GM12873 (cell line): ENCODE measurements around the gene S100Z.

ENCODE experiments used
- TF ChIP-seq, protein P1 (sequence below): IDR thresholded peaks from 2 replicates; pipeline ENCODE4 v1.5.1; 2012; ENCODE audit warnings: low read depth, mild to moderate bottlenecking, moderate library complexity, low read length, control low read depth; ENCODE audit not compliant: insufficient read depth; ENCODE audit errors: missing control alignments

S100Z gene

DNA sequence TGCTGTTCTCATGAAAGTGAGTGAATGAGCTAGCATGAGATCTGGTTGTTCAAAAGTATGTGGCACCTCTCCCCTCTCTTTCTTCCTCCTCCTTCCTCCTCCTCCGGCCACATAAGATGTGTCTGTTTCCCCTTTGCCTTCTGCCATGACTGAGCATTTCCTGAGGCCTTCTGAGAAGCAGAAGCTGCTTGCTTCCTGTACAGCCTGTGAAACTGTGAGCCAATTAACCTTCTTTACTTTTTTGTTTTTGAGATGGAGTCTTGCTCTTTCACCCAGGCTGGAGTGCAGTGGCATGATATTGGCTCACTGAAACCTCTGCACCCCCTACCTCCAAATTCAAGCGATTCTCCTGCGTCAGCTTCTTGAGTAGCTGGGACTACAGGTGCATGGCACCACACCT, 6.1 kb downstream of the S100Z start:
- TF ChIP-seq, protein P1, sequence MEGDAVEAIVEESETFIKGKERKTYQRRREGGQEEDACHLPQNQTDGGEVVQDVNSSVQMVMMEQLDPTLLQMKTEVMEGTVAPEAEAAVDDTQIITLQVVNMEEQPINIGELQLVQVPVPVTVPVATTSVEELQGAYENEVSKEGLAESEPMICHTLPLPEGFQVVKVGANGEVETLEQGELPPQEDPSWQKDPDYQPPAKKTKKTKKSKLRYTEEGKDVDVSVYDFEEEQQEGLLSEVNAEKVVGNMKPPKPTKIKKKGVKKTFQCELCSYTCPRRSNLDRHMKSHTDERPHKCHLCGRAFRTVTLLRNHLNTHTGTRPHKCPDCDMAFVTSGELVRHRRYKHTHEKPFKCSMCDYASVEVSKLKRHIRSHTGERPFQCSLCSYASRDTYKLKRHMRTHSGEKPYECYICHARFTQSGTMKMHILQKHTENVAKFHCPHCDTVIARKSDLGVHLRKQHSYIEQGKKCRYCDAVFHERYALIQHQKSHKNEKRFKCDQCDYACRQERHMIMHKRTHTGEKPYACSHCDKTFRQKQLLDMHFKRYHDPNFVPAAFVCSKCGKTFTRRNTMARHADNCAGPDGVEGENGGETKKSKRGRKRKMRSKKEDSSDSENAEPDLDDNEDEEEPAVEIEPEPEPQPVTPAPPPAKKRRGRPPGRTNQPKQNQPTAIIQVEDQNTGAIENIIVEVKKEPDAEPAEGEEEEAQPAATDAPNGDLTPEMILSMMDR: no peak

DNA sequence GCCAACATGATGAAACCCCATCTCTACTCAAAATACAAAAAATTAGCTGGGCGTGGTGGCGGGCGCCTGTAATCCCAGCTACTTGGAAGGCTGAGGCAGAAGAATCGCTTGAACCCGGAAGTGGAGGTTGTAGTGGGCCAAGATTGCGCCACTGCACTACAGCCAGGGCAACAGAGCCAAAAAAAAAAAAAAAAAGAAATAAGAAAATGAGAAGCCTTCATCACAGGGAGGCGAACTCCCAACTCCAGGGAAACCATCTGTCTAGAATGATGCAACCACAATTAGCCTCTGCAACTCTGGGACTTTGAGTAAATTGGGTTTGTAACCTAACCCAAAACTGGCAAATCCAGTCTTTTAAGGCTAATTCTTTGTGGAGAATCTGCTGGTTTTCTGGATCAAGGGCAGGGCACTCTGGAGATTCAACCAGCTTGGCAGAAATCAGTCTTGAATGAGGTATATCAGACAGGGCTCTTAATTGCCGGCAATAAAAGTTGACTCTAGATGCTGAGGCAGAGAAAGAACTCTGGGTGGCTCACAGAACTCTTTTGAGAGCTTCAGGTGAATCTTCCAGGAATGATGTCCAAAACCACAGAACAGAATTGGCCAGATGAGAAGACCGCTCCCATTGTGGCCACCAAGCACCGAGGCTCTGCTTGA, 9.9 kb downstream of the S100Z start:
- TF ChIP-seq, protein P1: no peak

DNA sequence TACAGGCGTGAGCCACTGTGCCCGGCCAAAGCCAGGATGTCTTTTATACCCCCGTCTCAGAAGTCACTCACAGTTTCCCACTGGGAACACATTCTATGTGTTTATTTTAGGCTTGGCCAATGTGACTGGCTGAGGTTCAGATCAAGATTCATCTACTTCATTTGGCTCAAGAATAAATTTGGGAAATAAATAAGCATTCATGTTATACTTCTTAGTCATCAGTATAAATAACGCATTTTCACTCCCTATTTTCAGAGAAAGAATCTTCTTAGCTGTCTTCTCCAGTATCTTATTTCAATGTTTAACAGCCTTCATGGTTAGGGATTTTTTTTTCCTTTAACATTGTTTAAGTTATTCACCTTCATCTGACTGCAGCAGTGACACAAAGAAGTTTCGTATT, 11.8 kb downstream of the S100Z start:
- TF ChIP-seq, protein P1: no peak

DNA sequence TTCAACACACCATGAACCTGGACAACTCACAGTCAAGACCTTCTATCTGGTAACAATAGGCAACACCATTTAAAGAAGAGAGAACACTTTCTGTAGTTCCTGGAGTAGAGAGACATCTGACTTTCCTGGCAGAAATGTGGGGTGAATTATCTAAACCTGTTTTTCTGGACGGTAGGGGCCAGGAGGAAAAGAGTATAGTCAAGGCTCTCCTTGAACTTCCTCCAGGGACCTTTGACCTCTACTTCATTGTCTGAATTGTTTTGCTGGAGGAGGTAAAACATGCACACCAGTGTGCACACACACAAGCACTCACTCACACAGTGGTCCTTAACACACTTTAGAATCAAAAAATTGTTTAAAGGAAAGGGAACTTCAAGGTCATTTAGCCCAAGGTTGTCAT, 13.2 kb downstream of the S100Z start:
- TF ChIP-seq, protein P1: no peak

DNA sequence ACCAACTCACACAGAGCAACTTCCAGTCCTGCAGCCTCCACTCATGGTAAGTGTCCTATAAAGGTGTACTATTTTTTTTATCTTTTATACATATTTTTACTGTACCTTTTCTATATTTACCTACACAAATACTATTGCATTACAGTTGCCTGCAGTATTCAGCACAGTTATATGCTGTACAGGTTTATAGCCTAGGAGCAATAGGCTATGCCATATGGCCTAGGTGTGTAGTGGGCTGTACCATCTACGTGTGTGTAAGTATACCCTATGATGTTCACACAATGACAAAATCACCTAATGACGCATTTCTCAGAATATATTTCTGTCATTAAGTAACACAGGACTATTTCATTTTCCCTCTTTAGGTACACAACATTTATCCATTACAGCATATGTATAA, 16.7 kb downstream of the S100Z start:
- TF ChIP-seq, protein P1: no peak

DNA sequence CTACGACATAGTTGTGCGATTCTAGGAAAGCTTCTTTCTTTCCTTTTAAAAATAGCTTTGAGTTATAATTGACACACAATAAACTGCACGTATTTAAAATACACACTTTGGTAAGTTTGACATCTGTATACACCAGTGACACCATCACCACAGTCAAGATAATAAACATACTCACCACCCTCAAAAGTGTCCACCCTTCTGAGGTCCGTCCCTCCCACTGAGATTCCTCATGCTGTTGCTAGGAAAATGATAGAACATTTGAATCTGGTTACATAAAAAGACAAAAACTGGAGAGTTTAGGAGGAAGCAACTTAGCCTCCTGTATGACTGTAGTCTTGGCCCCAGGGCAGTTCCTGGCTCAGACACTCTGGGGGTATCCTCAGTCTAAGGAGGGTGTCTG, 17.2 kb downstream of the S100Z start:
- TF ChIP-seq, protein P1: no peak

DNA sequence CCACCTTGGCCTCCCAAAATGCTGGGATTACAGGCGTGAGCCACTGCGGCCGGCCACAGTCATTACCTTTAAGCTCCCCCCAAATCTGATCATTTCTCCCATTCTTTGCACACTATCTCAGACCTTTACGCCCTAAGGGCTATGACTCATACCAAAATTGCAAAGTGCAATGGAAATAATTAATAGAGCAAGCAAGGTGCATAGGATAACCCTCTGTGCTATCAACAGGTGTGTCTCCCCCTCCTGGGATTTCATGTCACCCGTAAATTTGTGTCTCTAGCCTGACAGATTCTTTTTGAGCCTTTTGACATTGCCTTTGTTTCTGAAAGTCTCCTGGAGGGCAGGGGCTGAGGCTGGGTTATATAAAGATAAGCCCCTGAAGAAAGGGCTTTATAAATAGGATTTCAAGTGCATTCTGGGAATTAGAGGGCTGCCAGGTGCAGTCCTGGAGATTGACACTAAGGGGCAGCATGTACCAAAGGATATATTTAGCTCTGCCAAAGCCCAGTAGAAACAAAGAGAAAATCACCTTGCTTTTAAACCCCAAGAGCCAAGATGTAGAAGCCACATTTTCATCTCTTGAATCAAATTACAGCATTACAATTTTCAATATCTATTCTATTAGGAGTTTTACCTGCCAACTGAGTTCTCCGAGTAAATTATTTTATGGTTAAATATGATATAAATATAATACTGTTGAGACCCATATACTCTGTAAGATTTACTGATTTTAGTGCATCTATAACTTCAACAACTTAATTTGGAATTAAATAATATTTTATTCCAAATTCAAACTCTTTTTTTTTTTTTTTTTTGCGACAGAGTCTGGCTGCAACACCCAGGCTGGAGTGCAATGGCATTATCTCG, 18.2 kb downstream of the S100Z start:
- TF ChIP-seq, protein P1: peak; percentile 79
